Sigmoid colon (tissue), 7 donors: ENCODE results near the gene CHPF2. TPM values are rescaled to one million over a fixed set of nuclear protein-coding genes. Genes with fewer than 3 reads are reported as not detected.

Source experiments
- DNase-seq: peaks from one replicate; pipeline ENCODE4 v3.0.0-alpha.2; 2019
- H3K27ac ChIP-seq, 4 donors: fragments of 200-600 bp; sonication (generic); one replicate each; pipeline ENCODE4 v1.5.1; 2016 to 2019; ENCODE audit warnings: mild to moderate bottlenecking in 1 of 4
- H3K27me3 ChIP-seq, 3 donors: fragments of 200-600 bp; sonication (generic); one replicate each; pipeline ENCODE4 v1.5.1; 2019; ENCODE audit warnings: mild to moderate bottlenecking in 1 of 3
- H3K36me3 ChIP-seq, 4 donors: fragments of 200-600 bp; sonication (generic); one replicate each; pipeline ENCODE4 v1.5.1; 2016 to 2019
- H3K4me1 ChIP-seq, 4 donors: fragments of 200-600 bp; sonication (generic); one replicate each; pipeline ENCODE4 v1.5.1; 2017 to 2019
- H3K4me3 ChIP-seq, 4 donors: fragments of 200-600 bp; sonication (generic); one replicate each; pipeline ENCODE4 v1.5.1; 2017 to 2019; ENCODE audit warnings: mild to moderate bottlenecking in 2 of 4, moderate library complexity in 1 of 4
- H3K9me3 ChIP-seq, 4 donors: fragments of 200-600 bp in 3 of 4; sonication (generic) in 3 of 4; one replicate each; pipeline versions ENCODE4 v1.5.1 to v1.6.1; 2013 to 2019
- CTCF ChIP-seq, 4 experiments: fragments of 450-650 bp in 3 of 4; fragments of 200-600 bp in 1 of 4; IDR thresholded peaks; one replicate each; pipeline ENCODE4 v1.5.1; 2016 to 2019; ENCODE audit warnings: antibody characterized with exemption in 4 of 4, mild to moderate bottlenecking in 3 of 4, moderate library complexity in 2 of 4
- EP300 ChIP-seq, 4 donors: sonication (generic); formaldehyde crosslinking; IDR thresholded peaks; one replicate each; pipeline ENCODE4 v1.6.1; 2017; ENCODE audit warnings: antibody characterized with exemption in 4 of 4
- POLR2A ChIP-seq, 2 donors: fragments of 450-650 bp; IDR thresholded peaks; one replicate each; pipeline ENCODE4 v1.6.1; 2016; ENCODE audit warnings: antibody characterized with exemption in 2 of 2, mild to moderate bottlenecking in 2 of 2, moderate library complexity in 2 of 2
- POLR2AphosphoS5 ChIP-seq, 4 donors: sonication (generic); formaldehyde crosslinking; IDR thresholded peaks; one replicate each; pipeline ENCODE4 v1.6.1; 2017; ENCODE audit warnings: antibody characterized with exemption in 4 of 4
- WGBS, 2 donors: extraction: QIAGEN DNeasy Blood & Tissue Kit; methylation state at CpG; one replicate each; pipeline ENCODE4 v1.1.7; 2013; 5-methylcytosine and 5-hydroxymethylcytosine counted together
- intact Hi-C: fragments of 100-400 bp; cut with DNase I; formaldehyde crosslinking; loops from one replicate; pipeline ENCODE4 v1.15.1; 2023
- polyA plus RNA-seq, 3 donors: library from polyadenylated mRNA; stranded (reverse); fragments of 200-250 nt; gene quantifications; one replicate each; pipeline ENCODE4 v1.2.3, GENCODE V29; 2013
- total RNA-seq, 4 donors: library from RNA; depleted of rRNA; stranded (reverse); fragments of >200 nt; gene quantifications; one replicate each; pipeline ENCODE4 v1.1.0, GENCODE V29; 2016
- donor health status: healthy with polysubstance abuse.
- donor health status: Bipolar disorder and iron deficiency.
- donor health status: healthy.

CHPF2 gene
- total and polyA plus RNA-seq, 7 donors, result 5.4 to 36.3 (median 16.4) TPM

- no peak for DNase-seq
- Histone ChIP-seq H3K9me3 (no peaks in the 10 kb centered on the region), H3K4me3 (no peak overlapping the region), H3K27ac (no peak overlapping the region), H3K36me3 (no peaks in the 10 kb centered on the region), H3K27me3 (peaks cover 0 to 6% (median 2%) of the 10 kb centered on the region in 3 donors), H3K4me1 (peaks cover 0 to 15% (median 7%) of the 10 kb centered on the region in 4 donors)
- intact Hi-C loops, result no loop called here
- WGBS, 2 donors, result 67 to 81% methylated on average over 8 of the region's 8 CpGs
- TF ChIP-seq POLR2A (IDR thresholded peaks at IDR 0.05) (no peak), CTCF (IDR thresholded peaks at IDR 0.05) (no peak), POLR2AphosphoS5 (IDR thresholded peaks at IDR 0.05) (no peak), EP300 (IDR thresholded peaks at IDR 0.05) (no peak)
Observed at GRCh38 chr7:151282111-151282510, 49.8 kb downstream of the CHPF2 start.

- Histone ChIP-seq H3K4me1 (peaks cover 0 to 9% (median 0%) of the 10 kb centered on the region in 4 donors), H3K27ac (no peak overlapping the region), H3K9me3 (no peaks in the 10 kb centered on the region), H3K27me3 (peaks cover 0 to 6% (median 2%) of the 10 kb centered on the region in 3 donors), H3K36me3 (no peaks in the 10 kb centered on the region), H3K4me3 (no peak overlapping the region)
- DNase-seq, result no peak
- intact Hi-C loops, result no loop called here
- WGBS, 2 donors, result 87 to 89% methylated on average over 2 of the region's 2 CpGs
- TF ChIP-seq POLR2A (IDR thresholded peaks at IDR 0.05), result no peak
- no peak for TF ChIP-seq POLR2AphosphoS5 (IDR thresholded peaks at IDR 0.05)
- TF ChIP-seq EP300 (IDR thresholded peaks at IDR 0.05), result no peak
- no peak for TF ChIP-seq CTCF (IDR thresholded peaks at IDR 0.05)
Observed at GRCh38 chr7:151283302-151283701, 51.0 kb downstream of the CHPF2 start.

- no peak for DNase-seq
- Histone ChIP-seq H3K4me1 (peaks cover 0 to 9% (median 0%) of the 10 kb centered on the region in 4 donors), H3K4me3 (no peak overlapping the region), H3K9me3 (no peaks in the 10 kb centered on the region), H3K27me3 (peaks cover 0 to 6% (median 2%) of the 10 kb centered on the region in 3 donors), H3K27ac (no peak overlapping the region), H3K36me3 (no peaks in the 10 kb centered on the region)
- TF ChIP-seq CTCF (IDR thresholded peaks at IDR 0.05), result no peak
- TF ChIP-seq EP300 (IDR thresholded peaks at IDR 0.05), result no peak
- TF ChIP-seq POLR2AphosphoS5 (IDR thresholded peaks at IDR 0.05), result no peak
- no peak for TF ChIP-seq POLR2A (IDR thresholded peaks at IDR 0.05)
- intact Hi-C loops, result no loop called here
- 28 to 60% methylated on average over 2 of the region's 2 CpGs for WGBS, 2 donors
Observed at GRCh38 chr7:151286148-151286547, 53.9 kb downstream of the CHPF2 start.

Other genes with a start within 250 kb of the CHPF2 start
- 1 to 10 TPM; 1.3 to 7.2 (median 2.9) TPM for gene NOS3, start 241.5 kb upstream of the CHPF2 start, total RNA-seq
- gene NOS3, start 241.5 kb upstream of the CHPF2 start, polyA plus RNA-seq, result 1 to 10 TPM in 2 of 3 donors, under 1 TPM in 1; 0.23 to 6.1 (median 1.2) TPM
- not detected for gene ATG9B, start 208.0 kb upstream of the CHPF2 start, total RNA-seq
- gene ATG9B, start 208.0 kb upstream of the CHPF2 start, polyA plus RNA-seq, result 1 to 10 TPM in 2 of 3 donors, not detected in 1; 1.2 to 1.6 TPM
- gene ABCB8, start 204.0 kb upstream of the CHPF2 start, total RNA-seq, result 10 to 100 TPM in 3 of 4 donors, 1 to 10 TPM in 1; 9.7 to 20.8 (median 19.5) TPM
- gene ABCB8, start 204.0 kb upstream of the CHPF2 start, polyA plus RNA-seq, result 10 to 100 TPM in 1 of 3 donors, 1 to 10 TPM in 2; 3.0 to 32.8 (median 5.3) TPM
- gene ASIC3, start 184.0 kb upstream of the CHPF2 start, total RNA-seq, result 1 to 10 TPM; 1.8 to 8.6 (median 4.5) TPM
- gene ASIC3, start 184.0 kb upstream of the CHPF2 start, polyA plus RNA-seq, result 1 to 10 TPM in 2 of 3 donors, under 1 TPM in 1; 0.46 to 3.1 (median 3.0) TPM
- 1 to 10 TPM; 6.9 to 8.3 (median 7.7) TPM for gene CDK5, start 174.6 kb upstream of the CHPF2 start, total RNA-seq
- gene CDK5, start 174.6 kb upstream of the CHPF2 start, polyA plus RNA-seq, result 10 to 100 TPM in 1 of 3 donors, 1 to 10 TPM in 2; 6.0 to 10.6 (median 9.8) TPM
- 100 to 1,000 TPM in 1 of 4 donors, 10 to 100 TPM in 3; 56.9 to 124 (median 91.7) TPM for gene SLC4A2, start 172.9 kb upstream of the CHPF2 start, total RNA-seq
- gene SLC4A2, start 172.9 kb upstream of the CHPF2 start, polyA plus RNA-seq, result 100 to 1,000 TPM in 1 of 3 donors, 10 to 100 TPM in 2; 12.3 to 114 (median 23.4) TPM
- 10 to 100 TPM; 61.5 to 80.0 (median 69.9) TPM for gene FASTK, start 151.7 kb upstream of the CHPF2 start, total RNA-seq
- 100 to 1,000 TPM in 1 of 3 donors, 10 to 100 TPM in 2; 61.3 to 124 (median 65.0) TPM for gene FASTK, start 151.7 kb upstream of the CHPF2 start, polyA plus RNA-seq
- gene TMUB1, start 149.0 kb upstream of the CHPF2 start, total RNA-seq, result 10 to 100 TPM; 33.4 to 48.9 (median 41.9) TPM
- gene TMUB1, start 149.0 kb upstream of the CHPF2 start, polyA plus RNA-seq, result 10 to 100 TPM; 45.0 to 74.6 (median 47.4) TPM
- 10 to 100 TPM; 34.2 to 89.7 (median 40.9) TPM for gene AGAP3, start 146.0 kb upstream of the CHPF2 start, total RNA-seq
- 10 to 100 TPM; 27.7 to 42.3 (median 33.6) TPM for gene AGAP3, start 146.0 kb upstream of the CHPF2 start, polyA plus RNA-seq
- gene GBX1, start 64.8 kb upstream of the CHPF2 start, total RNA-seq, result not detected
- not detected for gene GBX1, start 64.8 kb upstream of the CHPF2 start, polyA plus RNA-seq
- not detected for gene ASB10, start 45.2 kb upstream of the CHPF2 start, total RNA-seq
- gene ASB10, start 45.2 kb upstream of the CHPF2 start, polyA plus RNA-seq, result not detected
- gene H2BK1, start 22.0 kb upstream of the CHPF2 start, total RNA-seq, result not detected
- gene H2BK1, start 22.0 kb upstream of the CHPF2 start, polyA plus RNA-seq, result not detected
- gene ABCF2, start 5.3 kb upstream of the CHPF2 start, total RNA-seq, result 10 to 100 TPM; 25.8 to 34.6 (median 30.2) TPM
- gene ABCF2, start 5.3 kb upstream of the CHPF2 start, polyA plus RNA-seq, result 10 to 100 TPM; 18.3 to 34.6 (median 19.8) TPM
- gene SMARCD3, start 16.2 kb downstream of the CHPF2 start, total RNA-seq, result 10 to 100 TPM; 38.8 to 63.1 (median 51.6) TPM
- 10 to 100 TPM in 1 of 3 donors, 1 to 10 TPM in 2; 4.2 to 15.6 (median 9.5) TPM for gene SMARCD3, start 16.2 kb downstream of the CHPF2 start, polyA plus RNA-seq
- 10 to 100 TPM; 49.8 to 73.8 (median 64.5) TPM for gene NUB1, start 109.3 kb downstream of the CHPF2 start, total RNA-seq
- 10 to 100 TPM; 36.6 to 50.1 (median 43.2) TPM for gene NUB1, start 109.3 kb downstream of the CHPF2 start, polyA plus RNA-seq
- 10 to 100 TPM; 14.4 to 23.8 (median 16.9) TPM for gene WDR86, start 177.6 kb downstream of the CHPF2 start, total RNA-seq
- gene WDR86, start 177.6 kb downstream of the CHPF2 start, polyA plus RNA-seq, result 1 to 10 TPM in 2 of 3 donors, under 1 TPM in 1; 0.46 to 4.2 (median 2.1) TPM
- gene CRYGN, start 207.7 kb downstream of the CHPF2 start, total RNA-seq, result 1 to 10 TPM in 2 of 4 donors, not detected in 2; 1.4 to 1.8 TPM
- gene CRYGN, start 207.7 kb downstream of the CHPF2 start, polyA plus RNA-seq, result under 1 TPM in 2 of 3 donors, not detected in 1; 0.17 to 0.60 TPM